ENCODE data around the gene DLGAP4.

Gene DLGAP4

GRCh38 chr20:36310215-36310981, 4.3 kb downstream of the DLGAP4 start:
- no peak for DNase-seq

GRCh38 chr20:36311141-36311853, 5.2 kb downstream of the DLGAP4 start:
- DNase-seq: no peak

DNA sequence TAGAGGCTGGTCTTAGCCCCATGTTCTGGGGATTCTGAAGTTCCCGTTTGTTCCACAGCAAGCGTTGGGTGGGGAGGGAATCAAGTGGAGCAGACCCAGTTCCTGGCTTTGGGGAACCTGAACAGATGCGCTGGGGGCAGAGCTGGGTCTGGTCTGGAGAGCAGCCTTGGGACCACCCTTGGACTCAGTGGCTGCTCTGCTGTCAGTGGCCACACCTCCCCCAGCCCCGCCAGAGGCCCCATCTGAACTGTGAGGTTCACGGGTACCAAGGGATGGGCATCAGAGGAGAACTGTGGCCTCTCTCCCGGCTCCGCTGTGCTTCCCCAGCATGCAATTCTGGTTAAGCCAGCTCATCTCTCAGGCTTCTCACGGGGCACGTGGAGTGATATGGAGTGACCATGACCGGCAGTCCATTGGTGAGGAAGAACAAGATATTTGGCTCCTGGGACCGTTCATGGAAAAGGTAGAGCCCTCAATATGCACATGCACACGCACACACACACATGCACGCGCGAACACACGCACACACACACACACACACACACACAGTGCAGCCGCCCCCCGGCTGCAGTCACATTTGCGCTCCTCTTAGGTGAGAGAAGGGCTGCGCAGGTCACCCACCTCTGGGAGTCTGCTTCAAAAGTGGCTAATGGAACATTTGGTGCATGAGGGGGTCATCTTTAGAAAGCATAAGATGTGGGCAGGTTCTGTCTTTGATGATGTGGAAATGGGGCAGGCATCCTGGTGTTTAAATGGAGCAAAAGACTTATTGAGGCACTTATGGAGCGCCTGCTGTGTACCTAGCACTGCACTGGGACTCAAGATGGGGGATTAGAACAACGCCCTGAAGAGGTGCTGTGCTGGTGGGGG, 6.0 kb downstream of the DLGAP4 start:
- DNase-seq: no peak

GRCh38 chr20:36312724-36313441, 6.7 kb downstream of the DLGAP4 start:
- DNase-seq: no peak

DNA sequence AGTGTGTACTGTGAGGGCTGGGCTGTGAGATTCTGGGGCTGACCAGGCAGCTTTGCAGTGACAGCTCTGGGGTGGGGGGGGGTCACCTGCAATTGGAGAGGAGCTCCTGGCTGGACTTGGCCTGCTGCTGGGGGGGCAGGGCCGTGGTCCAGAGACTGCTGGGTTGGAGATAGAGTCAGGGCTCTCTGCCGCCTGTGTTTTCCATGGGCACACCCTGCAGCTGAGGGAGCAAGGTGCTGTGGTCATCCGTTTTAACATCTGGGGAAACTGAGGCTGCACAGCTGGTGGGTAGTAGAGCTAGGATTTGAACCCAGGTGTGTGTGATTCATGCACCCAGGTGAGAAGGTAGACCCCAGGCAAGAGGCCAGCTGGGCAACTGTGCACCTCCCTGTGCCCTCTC, 7.3 kb downstream of the DLGAP4 start:
- no peak for DNase-seq

DNA sequence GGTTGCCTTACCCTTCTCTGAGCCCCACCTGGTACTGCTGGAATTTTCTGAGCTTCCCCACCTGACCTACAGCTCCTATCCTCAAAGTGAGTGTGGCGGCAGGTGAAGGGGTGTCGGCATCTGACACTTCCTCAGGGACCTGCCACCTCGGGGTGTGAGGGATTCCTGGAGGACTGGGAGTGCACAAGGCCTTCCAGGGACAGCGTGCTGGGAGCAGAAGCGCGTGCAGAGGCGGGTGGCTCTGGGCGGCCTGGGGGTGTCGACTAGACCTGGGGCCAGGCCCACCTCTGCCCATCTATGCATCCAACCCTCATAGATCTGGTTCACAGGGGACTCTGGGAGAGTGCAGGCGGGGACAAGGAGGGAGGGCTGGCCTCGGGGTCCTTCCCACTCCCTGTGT, 7.8 kb downstream of the DLGAP4 start:
- DNase-seq: no peak

DNA sequence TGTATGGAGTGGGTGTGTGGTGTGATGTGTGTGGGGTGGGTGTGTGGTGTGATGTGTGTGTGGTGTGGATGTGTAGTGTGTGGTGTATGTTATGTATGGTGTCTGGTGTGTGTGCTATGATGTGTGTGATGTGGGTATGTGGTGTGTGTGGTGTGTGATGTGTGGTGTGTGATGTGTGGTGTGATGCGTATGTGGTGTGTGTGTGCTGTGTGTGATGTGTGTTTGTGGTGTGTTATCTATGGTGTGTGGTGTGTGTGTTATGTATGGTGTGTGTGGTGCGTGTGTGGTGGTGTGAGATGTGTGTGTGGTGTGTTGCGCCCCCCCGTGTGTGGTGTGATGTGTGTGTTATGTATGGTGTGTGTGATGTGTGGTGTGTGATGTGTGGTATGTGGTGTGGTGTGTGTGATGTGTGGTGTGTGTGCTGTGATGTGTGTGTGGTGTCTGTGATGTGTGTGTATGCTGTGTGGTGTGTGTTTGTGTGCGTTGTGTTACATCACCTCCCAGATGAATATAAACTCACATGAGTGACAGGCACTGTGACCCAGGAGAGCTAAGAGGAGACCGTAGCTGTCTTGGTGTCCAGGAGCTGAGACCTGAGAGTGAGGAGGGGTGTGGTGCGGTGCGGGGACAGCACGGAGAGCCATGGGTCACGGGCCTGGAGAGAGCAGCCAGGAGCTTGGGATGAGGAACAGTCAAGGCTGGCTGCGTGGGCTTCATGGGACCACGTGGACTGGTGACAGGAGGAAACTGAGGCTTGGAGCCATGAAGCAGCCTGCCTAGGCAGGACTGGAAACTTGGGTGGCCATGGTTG, 8.8 kb downstream of the DLGAP4 start:
- DNase-seq: no peak

DNA sequence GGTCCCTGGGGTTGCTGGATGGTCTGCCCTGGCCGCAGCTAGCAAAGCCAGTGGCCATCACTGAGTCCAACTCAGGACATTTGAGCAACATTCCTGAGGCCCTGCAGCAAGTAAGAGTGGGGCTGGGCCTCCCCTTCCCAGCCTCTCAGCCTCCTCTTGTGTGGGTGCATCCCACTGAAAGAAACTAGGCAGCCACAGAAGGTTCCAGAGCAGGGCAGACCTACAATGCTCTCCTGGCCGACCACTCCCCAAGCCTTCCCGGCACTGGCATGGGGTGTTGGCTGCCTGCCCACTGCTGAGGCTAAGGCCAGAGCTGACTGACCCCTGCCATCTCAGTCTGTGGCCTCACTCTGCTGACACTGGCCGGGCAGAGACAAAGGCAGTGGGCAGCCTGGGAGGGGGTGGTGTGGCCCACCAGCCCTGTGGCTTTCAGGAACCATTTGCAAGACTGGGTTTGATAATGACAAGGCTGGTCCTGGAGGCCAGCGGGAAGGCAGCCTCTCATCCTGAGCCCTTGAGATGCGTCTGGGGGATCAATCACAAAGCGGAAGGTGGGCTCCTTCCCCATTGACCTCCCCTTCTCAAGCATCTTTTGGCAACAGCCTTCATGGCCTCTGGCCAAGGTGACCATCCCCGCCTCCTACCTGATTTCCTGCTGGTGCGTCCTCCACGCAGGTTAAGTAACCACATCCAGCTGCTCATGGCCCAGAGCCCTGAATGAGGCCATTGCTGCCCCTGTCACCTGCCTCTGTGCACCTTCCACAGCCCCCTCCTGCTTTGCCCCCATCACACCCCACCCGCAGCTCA, 9.6 kb downstream of the DLGAP4 start:
- DNase-seq: no peak

DNA sequence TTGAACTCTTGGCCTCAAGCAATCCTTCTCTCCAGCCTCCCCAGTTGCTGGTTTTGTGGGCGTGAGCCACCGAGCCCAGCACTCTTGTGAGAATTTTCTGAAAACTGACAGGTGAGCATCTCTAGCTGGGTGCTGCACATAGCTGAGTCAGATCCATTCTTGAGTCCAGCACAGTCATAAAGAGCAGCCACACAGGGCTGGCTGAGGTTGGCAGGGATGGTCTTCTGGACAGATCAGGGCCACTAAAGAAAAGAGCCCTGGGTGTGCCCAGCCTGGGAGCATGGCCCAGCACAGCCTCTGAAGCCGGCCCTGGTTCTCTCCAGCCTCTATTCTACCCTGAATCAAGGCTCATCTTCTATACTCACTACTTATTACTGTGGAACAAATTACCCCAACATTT, 11.5 kb downstream of the DLGAP4 start:
- no peak for DNase-seq

- DNase-seq: no peak
Observed at GRCh38 chr20:36318166-36318565, 12.0 kb downstream of the DLGAP4 start.

DNA sequence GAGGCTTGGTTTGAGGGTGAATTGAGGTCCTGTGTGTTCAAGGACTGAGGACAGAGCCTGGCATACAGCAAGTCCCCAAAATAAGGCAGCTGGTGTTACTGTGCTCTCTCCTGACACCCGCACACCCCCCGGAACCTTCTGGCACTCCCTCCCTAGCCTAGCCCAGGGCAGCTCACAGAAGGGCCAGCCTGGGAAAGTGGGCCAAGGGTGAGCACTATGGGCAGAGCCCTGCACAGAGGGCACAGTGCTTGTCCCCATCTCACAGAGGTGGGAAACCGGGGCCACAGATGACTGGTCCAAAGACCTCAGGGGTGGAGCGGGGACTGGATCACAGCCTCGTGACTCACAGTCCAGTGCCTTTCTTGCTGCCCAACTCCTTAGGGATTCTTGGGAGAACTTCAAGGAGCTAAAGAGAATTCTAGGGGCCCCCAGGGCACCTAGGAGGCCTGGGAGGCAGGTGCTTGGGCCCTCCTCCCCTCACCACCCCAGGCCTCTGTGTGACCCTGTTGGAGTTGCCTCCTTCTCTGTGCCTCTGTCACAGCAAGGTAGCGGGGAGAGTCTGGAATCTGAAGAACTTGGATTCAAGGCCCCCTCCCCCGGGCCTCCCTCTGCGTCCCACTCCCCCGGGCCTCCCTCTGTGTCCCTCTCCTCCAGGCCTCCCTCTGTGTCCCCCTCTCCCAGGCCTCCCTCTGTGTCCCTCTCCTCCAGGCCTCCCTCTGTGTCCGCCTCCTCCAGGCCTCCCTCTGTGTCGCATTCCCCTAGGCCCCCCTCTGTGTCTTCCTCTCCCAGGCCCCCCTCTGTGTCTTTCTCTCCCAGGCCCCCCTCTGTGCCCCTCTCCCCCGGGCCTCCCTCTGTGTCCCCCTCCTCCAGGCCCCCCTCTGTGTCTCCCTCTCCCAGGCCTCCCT, 13.5 kb downstream of the DLGAP4 start:
- no peak for DNase-seq

DNA sequence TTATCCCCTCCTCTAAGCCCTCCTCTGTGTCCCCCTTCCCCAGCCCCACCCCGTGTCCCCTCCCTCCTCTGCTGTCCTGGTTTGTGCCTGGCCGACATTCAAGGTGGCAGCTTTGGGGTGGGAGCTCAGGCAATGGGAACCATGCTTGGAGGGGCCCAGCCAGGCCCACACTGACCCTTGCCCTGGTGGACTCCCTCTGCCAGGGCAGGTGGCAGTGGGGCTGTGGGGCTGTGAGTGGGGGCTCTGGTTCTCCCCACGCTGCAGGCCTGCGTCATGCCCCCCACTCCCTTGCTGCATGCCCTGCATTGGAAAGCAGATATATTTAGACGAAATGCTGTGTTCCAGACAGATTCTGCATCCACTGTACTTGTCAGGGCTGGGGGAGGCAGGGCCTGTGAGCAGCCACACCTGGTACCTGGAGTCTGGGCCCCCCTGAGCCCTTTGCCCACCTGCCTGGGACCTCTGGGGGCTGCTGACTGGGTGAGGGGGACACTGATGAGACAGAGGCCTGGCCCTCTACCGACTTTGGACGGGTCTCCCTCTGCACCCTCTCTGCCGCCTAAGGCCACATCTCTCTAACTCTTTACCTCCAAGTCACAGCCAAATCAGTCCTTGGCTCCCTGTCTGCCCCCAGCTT, 14.2 kb downstream of the DLGAP4 start:
- no peak for DNase-seq

DNA sequence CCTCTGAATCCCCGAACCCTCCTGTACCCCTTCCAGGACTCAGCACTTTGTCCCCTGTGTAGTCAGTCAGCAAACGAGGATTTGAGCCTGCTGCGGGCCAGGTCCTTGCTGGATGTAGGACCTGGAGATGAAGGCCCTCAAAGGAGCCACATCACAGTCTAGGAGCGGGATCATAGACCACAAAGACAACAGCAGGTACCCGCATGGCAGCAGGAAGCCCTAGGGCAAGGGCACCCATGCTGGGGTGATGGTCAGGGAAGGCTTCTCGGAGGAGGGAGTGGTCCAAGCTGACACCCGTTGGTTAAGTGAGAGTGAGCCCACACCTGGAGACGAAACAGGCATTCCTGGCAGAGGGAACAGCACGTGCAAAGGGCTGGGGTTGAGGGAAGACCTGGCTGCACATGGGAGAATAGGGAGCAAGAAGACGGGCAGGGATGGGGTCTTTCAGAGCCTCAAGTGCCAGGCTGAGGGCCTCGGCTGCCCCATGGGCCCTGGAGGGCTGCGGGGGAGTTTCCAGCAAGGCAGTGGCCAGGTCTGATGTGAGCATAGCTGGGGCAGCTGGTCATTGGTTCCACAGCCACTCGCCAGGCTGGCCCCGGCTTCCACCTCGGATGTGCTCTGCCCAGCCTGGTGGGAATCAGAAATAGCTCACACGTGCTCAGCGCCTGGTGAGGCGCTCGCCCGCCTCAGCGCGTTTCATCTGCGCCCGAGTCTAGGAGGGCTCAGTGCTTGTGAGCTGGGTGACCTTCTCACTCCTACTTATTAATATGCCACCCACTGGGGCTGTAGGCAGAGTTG, 15.0 kb downstream of the DLGAP4 start:
- DNase-seq: no peak

DNA sequence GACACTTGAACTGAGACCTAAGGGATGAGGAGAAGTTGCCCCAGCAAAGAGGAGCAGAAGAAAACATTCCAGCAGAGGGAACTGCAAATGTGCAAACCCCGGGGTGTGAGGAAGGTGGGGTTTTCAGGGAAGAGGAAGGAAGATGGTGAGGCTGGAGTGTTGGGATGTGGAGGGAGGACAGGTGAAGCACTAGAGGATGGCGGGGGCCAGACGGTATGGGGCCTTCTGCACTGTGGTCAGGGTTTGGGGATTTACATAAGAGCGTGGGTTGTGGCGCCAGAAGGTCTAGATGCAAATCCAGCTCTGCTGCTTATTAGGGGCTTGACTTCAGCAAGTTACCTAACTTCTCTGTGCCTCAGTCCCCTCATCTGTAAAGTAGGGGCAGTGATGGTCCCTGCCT, 16.0 kb downstream of the DLGAP4 start:
- no peak for DNase-seq

DNA sequence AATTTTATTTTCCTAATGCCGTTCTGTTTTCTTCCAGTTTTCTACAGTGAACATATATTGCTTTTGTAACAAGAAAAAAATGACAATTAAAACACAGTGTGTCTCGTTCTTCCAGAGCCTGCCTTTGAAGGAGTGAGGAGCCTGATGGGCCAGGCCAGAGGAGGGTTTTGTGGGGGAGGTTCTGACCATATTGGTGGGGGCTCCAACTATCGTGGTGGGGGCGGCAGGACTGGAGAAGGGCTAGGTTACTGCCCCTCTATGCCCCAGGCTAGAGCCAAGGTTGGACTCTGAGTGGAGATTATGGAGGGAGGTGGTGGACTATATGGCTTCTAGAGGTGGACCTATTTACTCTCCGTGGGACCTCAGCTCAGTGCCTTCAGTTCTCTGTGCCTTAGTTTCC, 24.0 kb downstream of the DLGAP4 start:
- DNase-seq: no peak

DNA sequence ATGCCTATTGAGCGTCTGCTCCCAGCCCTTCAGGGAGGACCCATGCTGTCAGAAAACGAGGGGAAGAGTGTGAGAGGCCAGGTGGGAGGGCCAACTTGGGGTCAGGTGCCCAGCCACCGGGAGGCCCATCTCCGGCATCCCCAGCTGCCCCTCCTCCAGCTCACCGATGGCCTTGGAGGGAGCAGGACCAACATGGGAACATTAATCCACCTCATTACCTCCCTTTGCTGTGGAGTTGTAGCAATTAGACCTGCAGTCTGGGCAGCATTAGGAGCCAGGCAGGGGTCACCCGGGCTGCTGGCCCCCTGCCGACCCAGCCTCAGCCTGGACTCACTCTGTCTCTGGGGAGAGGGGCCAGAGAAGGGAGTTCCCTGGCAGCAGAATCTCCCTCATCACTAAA, 25.1 kb downstream of the DLGAP4 start:
- no peak for DNase-seq

DNA sequence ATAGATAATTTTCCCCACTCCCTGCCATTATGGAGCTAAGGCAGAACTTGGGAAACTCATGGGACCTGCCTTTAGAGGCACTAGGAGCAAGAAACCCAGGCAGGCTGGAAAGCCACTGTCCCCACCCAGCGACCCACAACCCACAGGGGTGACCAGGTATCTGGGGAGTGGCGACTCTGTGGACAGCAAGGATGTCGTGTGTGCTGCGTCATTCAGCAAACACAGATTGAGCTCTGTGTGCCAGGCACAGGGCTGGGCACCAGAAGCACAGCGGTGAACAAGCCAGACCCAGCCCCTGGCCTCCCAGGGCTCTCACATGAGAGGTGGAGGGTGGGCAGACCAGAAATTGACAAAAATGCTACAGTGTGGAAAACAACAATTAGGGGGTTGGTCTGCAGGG, 27.7 kb downstream of the DLGAP4 start:
- no peak for DNase-seq
